Measurements from ENCODE around the gene ECHDC1. TPM values are rescaled to one million over a fixed set of nuclear protein-coding genes. Genes with fewer than 3 reads are reported as not detected.
"Not testable (repeated sequence)": the region's sequence is repeated elsewhere in the genome, so short reads cannot be mapped to it uniquely, and the experiment has no call there.

Gene ECHDC1
- total RNA-seq = 32.7 TPM

GRCh38 chr6:127342946-127343808 lies at the start of gene ECHDC1:
TSS of gene ECHDC1 (minus strand) at chr6:127343609. CDS start at chr6:127331028, 12,581 bp downstream.
- no peaks in the 10 kb centered on the region for H3K9me3 ChIP-seq
- DNase-seq (ENCODE audit: extremely low spot score in 2 of 2) = no peak
- no peaks in the 10 kb centered on the region for H3K27me3 ChIP-seq
- H3K4me1 ChIP-seq = peaks cover 53% of the 10 kb centered on the region
- TF ChIP-seq POLR2A (IDR thresholded peaks at IDR 0.05) (no peak), POLR2AphosphoS5 (IDR thresholded peaks at IDR 0.05; ENCODE audit: insufficient read depth in 1 of 2, low read depth in 1 of 2) (peak in 1 of 2 donors; percentile 81)
- H3K36me3 ChIP-seq = no peaks in the 10 kb centered on the region
- peak within 1 kb of the TSS; percentile 59 to 69 for H3K4me3 ChIP-seq
- intact Hi-C loops (cut with DNase I) = no loop called here
- peak within 1 kb of the TSS; percentile 83 for H3K27ac ChIP-seq

- peak overlapping the region; percentile 24 for H3K27ac ChIP-seq
- intact Hi-C loops (cut with DNase I) = no loop called here
These were observed 48.9 kb upstream of the ECHDC1 start for GRCh38 chr6:127392301-127392700.

GRCh38 chr6:127391094-127391953 lies 47.9 kb upstream of the ECHDC1 start:
- H3K4me1 ChIP-seq = peaks cover 23% of the 10 kb centered on the region
- no peak overlapping the region for H3K4me3 ChIP-seq
- H3K27ac ChIP-seq = peak overlapping the region; percentile 24
- DNase-seq (ENCODE audit: extremely low spot score in 2 of 2) = no peak
- TF ChIP-seq POLR2AphosphoS5 (IDR thresholded peaks at IDR 0.05; ENCODE audit: insufficient read depth in 1 of 2, low read depth in 1 of 2) (no peak), CTCF (IDR thresholded peaks at IDR 0.05) (no peak), POLR2A (IDR thresholded peaks at IDR 0.05) (no peak)
- no peaks in the 10 kb centered on the region for H3K9me3 ChIP-seq
- intact Hi-C loops (cut with DNase I) = no loop called here
- H3K27me3 ChIP-seq = no peaks in the 10 kb centered on the region
- H3K36me3 ChIP-seq = no peaks in the 10 kb centered on the region

More at GRCh38 chr6:127392301-127392700, 48.9 kb upstream of the ECHDC1 start:
- no peaks in the 10 kb centered on the region for H3K27me3 ChIP-seq
- peak in 1 of 2 donors; percentile 77 for TF ChIP-seq POLR2AphosphoS5 (IDR thresholded peaks at IDR 0.05; ENCODE audit: insufficient read depth in 1 of 2, low read depth in 1 of 2)
- no peak for TF ChIP-seq CTCF (IDR thresholded peaks at IDR 0.05)
- peaks cover 26% of the 10 kb centered on the region for H3K4me1 ChIP-seq
- no peaks in the 10 kb centered on the region for H3K9me3 ChIP-seq
- no peak for DNase-seq (ENCODE audit: extremely low spot score in 2 of 2)
- H3K36me3 ChIP-seq = no peaks in the 10 kb centered on the region
- no peak overlapping the region for H3K4me3 ChIP-seq

- intact Hi-C loops (cut with DNase I) = no loop called here
- H3K9me3 ChIP-seq = no peaks in the 10 kb centered on the region
- no peak overlapping the region for H3K27ac ChIP-seq
- TF ChIP-seq POLR2AphosphoS5 (IDR thresholded peaks at IDR 0.05; ENCODE audit: insufficient read depth in 1 of 2, low read depth in 1 of 2) = no peak
- no peak for TF ChIP-seq POLR2A (IDR thresholded peaks at IDR 0.05)
- no peak overlapping the region for H3K4me3 ChIP-seq
- no peak for DNase-seq (ENCODE audit: extremely low spot score in 2 of 2)
- H3K36me3 ChIP-seq = no peaks in the 10 kb centered on the region
- H3K4me1 ChIP-seq = peaks cover 23% of the 10 kb centered on the region
- H3K27me3 ChIP-seq = no peaks in the 10 kb centered on the region
These were observed 46.3 kb upstream of the ECHDC1 start for GRCh38 chr6:127389706-127390105.

- intact Hi-C loops (cut with DNase I) = no loop called here
- H3K4me3 ChIP-seq = no peak overlapping the region
- DNase-seq (ENCODE audit: extremely low spot score in 2 of 2) = no peak
These were observed 42.4 kb upstream of the ECHDC1 start for GRCh38 chr6:127385668-127386430.

GRCh38 chr6:127384848-127385247 lies 41.4 kb upstream of the ECHDC1 start:
- H3K4me1 ChIP-seq; H3K27me3 ChIP-seq; H3K9me3 ChIP-seq; H3K27ac ChIP-seq; H3K4me3 ChIP-seq; DNase-seq (ENCODE audit: extremely low spot score in 2 of 2); intact Hi-C loops (cut with DNase I); H3K36me3 ChIP-seq: not testable (repeated sequence)

More at GRCh38 chr6:127385668-127386430, 42.4 kb upstream of the ECHDC1 start:
- H3K36me3 ChIP-seq = no peaks in the 10 kb centered on the region
- no peaks in the 10 kb centered on the region for H3K9me3 ChIP-seq
- no peaks in the 10 kb centered on the region for H3K27me3 ChIP-seq
- H3K27ac ChIP-seq = no peak overlapping the region
- TF ChIP-seq POLR2AphosphoS5 (IDR thresholded peaks at IDR 0.05; ENCODE audit: insufficient read depth in 1 of 2, low read depth in 1 of 2) = no peak
- TF ChIP-seq POLR2A (IDR thresholded peaks at IDR 0.05) = no peak
- TF ChIP-seq CTCF (IDR thresholded peaks at IDR 0.05) = no peak
- H3K4me1 ChIP-seq = peaks cover 11% of the 10 kb centered on the region

All from vagina (tissue), 2 donors.